ENCODE measurements around the gene ZNF747. TPM values are rescaled to one million over a fixed set of nuclear protein-coding genes. Genes with fewer than 3 reads are reported as not detected.

The ZNF747 gene
- total RNA-seq, 1 donor, result 11.7 TPM

- H3K4me3 ChIP-seq (ENCODE audit: low read depth, low read length), result no peak overlapping the region
- no peak for TF ChIP-seq CTCF (IDR thresholded peaks at IDR 0.05; ENCODE audit: insufficient read depth, low read depth, low read length)
- peak; percentile 73 for DNase-seq (ENCODE audit: low read depth)
These were observed 42.8 kb downstream of the ZNF747 start for GRCh38 chr16:30491744-30492308.

DNA sequence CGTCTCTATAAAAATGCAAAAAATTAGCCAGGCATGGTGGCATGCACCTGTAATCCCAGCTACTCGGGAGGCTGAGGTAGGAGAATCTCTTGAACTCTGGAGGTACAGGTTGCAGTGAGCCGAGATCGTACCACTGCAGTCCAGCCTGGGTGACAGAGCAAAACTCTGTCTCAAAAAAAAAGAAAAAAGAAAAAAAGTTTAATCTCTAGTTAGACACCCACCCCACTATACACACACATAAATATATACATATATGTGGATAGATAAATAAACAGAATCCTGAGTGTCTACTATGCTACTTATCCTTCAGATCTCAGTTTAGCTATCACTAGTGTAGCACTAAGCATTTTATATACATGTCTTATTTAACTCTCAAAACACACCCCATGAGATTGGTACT is 43.4 kb downstream of the ZNF747 start:
- no peak overlapping the region for H3K4me3 ChIP-seq (ENCODE audit: low read depth, low read length)
- TF ChIP-seq CTCF (IDR thresholded peaks at IDR 0.05; ENCODE audit: insufficient read depth, low read depth, low read length), result no peak
- DNase-seq (ENCODE audit: low read depth), result no peak

DNA sequence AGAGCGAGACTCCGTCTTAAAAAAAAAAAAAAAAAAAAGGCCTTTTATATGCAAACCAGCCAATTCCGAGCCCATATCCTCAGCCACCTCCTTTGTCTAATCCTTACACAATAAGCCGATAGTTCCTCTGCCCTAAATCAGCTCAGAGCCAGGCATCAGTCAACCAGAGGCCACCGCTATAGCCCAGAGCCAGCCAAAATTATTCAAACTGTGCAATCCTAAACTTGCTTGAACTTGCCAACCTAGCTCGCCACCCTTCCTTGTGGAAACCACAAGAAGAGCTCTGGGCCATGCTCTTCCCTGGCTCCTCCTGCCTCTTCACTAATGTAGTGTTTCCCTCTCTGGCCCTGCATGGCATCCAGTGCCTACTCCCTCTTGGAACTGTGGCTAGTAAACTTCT is 44.4 kb downstream of the ZNF747 start:
- H3K4me3 ChIP-seq (ENCODE audit: low read depth, low read length), result no peak overlapping the region

GRCh38 chr16:30488764-30489605 is 45.7 kb downstream of the ZNF747 start:
- DNase-seq (ENCODE audit: low read depth), result no peak
- no peak overlapping the region for H3K4me3 ChIP-seq (ENCODE audit: low read depth, low read length)

More for the DNA sequence above, 44.4 kb downstream of the ZNF747 start:
- DNase-seq (ENCODE audit: low read depth), result no peak
- TF ChIP-seq CTCF (IDR thresholded peaks at IDR 0.05; ENCODE audit: insufficient read depth, low read depth, low read length), result no peak

GRCh38 chr16:30485818-30486436 is 48.7 kb downstream of the ZNF747 start:
- no peak overlapping the region for H3K4me3 ChIP-seq (ENCODE audit: low read depth, low read length)
- no peak for TF ChIP-seq CTCF (IDR thresholded peaks at IDR 0.05; ENCODE audit: insufficient read depth, low read depth, low read length)

More at GRCh38 chr16:30488764-30489605, 45.7 kb downstream of the ZNF747 start:
- TF ChIP-seq CTCF (IDR thresholded peaks at IDR 0.05; ENCODE audit: insufficient read depth, low read depth, low read length), result no peak

DNA sequence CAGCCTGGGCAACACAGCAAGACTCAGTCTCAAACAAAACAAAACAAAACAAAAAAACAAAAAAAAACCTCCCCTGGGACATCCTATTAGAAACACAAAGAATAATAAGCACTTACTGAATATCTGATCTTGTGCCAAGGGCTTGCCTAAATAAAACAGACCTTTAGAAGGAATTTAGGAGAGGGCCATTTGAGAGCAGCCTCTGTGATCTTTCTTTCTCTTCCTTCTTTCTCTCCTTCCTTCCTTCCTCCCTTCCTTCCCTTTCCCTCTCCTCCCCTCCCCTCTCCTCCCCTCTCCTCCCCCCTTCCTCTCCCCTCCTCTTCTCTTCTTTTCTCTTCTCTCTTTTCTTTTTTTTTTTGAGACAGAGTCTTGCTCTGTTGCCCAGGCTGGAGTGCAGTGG is 49.8 kb downstream of the ZNF747 start:
- H3K4me3 ChIP-seq (ENCODE audit: low read depth, low read length), result no peak overlapping the region
- no peak for TF ChIP-seq CTCF (IDR thresholded peaks at IDR 0.05; ENCODE audit: insufficient read depth, low read depth, low read length)
- no peak for DNase-seq (ENCODE audit: low read depth)

More at GRCh38 chr16:30485818-30486436, 48.7 kb downstream of the ZNF747 start:
- peak; percentile 22 for DNase-seq (ENCODE audit: low read depth)

All from fibroblast of villous mesenchyme (primary cell).